GM12878 (cell line): ENCODE measurements around the gene EIF6. TPM values are rescaled to one million over a fixed set of nuclear protein-coding genes. Genes with fewer than 3 reads are reported as not detected.
A peak's percentile ranks its signal among the peaks of the same experiment; 100 is the strongest.

ENCODE experiments used
- ATAC-seq: fragments of 200-7000 bp; cut with Tn5 transposase; 3 replicates; pipeline ENCODE4 v1.9.1; 2020; ENCODE audit warnings: mild to moderate bottlenecking, moderate library complexity
- BruUV-seq: library from RNA; stranded (reverse); fragments of 400-500 nt; replicated peaks from 2 replicates; lab custom pipeline; 2021; lab: Mats Ljungman, UMichigan
- CTCF ChIA-PET: fragments of 300-600 bp; sonication (Branson Sonifier 250); formaldehyde crosslinking; extraction: SDS; loops from one replicate; lab custom pipeline; 2021; ENCODE audit warnings: inconsistent platforms; lab: Yijun Ruan, JAX
- POLR2A ChIA-PET: fragments of 350-600 bp; formaldehyde crosslinking; extraction: SDS; loops from one replicate; lab custom pipeline; 2021; ENCODE audit warnings: inconsistent platforms; lab: Charles Lee
- RAD21 ChIA-PET: fragments of 300-600 bp; sonication (Branson Sonifier 250); formaldehyde crosslinking; loops from one replicate; lab custom pipeline; 2023; ENCODE audit warnings: antibody characterized with exemption; ENCODE audit not compliant: unreplicated experiment; lab: Charles Lee
- SMC1A ChIA-PET: fragments of 300-600 bp; sonication (Branson Sonifier 250); formaldehyde crosslinking; loops from one replicate; lab custom pipeline; 2023; ENCODE audit not compliant: unreplicated experiment, uncharacterized antibody; lab: Charles Lee
- DNase-seq: peaks from one replicate; pipeline ENCODE4 v3.0.0-alpha.2; 2011; ENCODE audit warnings: low read depth, low spot score
- FAIRE-seq: peaks from 3 replicates; lab custom pipeline; 2011; peaks lifted over from hg19 to GRCh38; lab: Jason Lieb, UNC
- H2AFZ ChIP-seq: 2 replicates; pipeline ENCODE4 v1.6.0; 2011; ENCODE audit warnings: low read depth, low read length, control low read depth; ENCODE audit not compliant: control insufficient read depth
- H3K27ac ChIP-seq: 2 replicates; pipeline ENCODE4 v1.5.1; 2011; ENCODE audit warnings: control low read depth; ENCODE audit not compliant: control insufficient read depth, insufficient read depth
- H3K27me3 ChIP-seq, 2 experiments: replicated peaks in 1 of 2; 2 replicates each; pipeline versions ENCODE4 v1.6.0 to v1.6.1; 2011; ENCODE audit warnings: low read length in 1 of 2; ENCODE audit not compliant: control insufficient read depth in 2 of 2, insufficient read depth in 2 of 2
- H3K36me3 ChIP-seq, 2 experiments: 2 replicates each; pipeline ENCODE4 v1.5.1; 2011; ENCODE audit warnings: low read length in 1 of 2; ENCODE audit not compliant: control insufficient read depth in 2 of 2, insufficient read depth in 2 of 2
- H3K4me1 ChIP-seq: 2 replicates; pipeline ENCODE4 v1.6.1; 2011; ENCODE audit warnings: mild to moderate bottlenecking, low read length, moderate library complexity, mixed read lengths; ENCODE audit not compliant: control insufficient read depth, insufficient read depth
- H3K4me2 ChIP-seq: 2 replicates; pipeline ENCODE4 v1.6.0; 2011; ENCODE audit warnings: control low read depth; ENCODE audit not compliant: control insufficient read depth, insufficient read depth
- H3K4me3 ChIP-seq: fragments of 200-600 bp; sonication (generic); 2 replicates; pipeline ENCODE4 v1.5.1; 2016
- H3K79me2 ChIP-seq: 2 replicates; pipeline ENCODE4 v1.6.0; 2011; ENCODE audit warnings: low read length; ENCODE audit not compliant: control insufficient read depth, insufficient read depth
- H3K9ac ChIP-seq: 2 replicates; pipeline ENCODE4 v1.8.0; 2011; ENCODE audit warnings: low read length, control low read depth, mixed read lengths; ENCODE audit not compliant: control insufficient read depth, insufficient read depth
- H3K9me3 ChIP-seq: replicated peaks from 3 replicates; pipeline ENCODE4 v1.5.1; 2011; ENCODE audit warnings: mild to moderate bottlenecking, low read length; ENCODE audit not compliant: control insufficient read depth, insufficient read depth
- H4K20me1 ChIP-seq: 2 replicates; pipeline ENCODE4 v1.6.0; 2011; ENCODE audit not compliant: control insufficient read depth, insufficient read depth
- BMI1 ChIP-seq: fragments of 450-650 bp; IDR thresholded peaks from 2 replicates; pipeline ENCODE4 v1.6.1; 2016; ENCODE audit warnings: mild to moderate bottlenecking, moderate library complexity, borderline replicate concordance
- EED ChIP-seq: sonication (generic); IDR thresholded peaks from 2 replicates; pipeline ENCODE4 v1.6.1; 2016; ENCODE audit warnings: antibody characterized with exemption, low read depth
- EP300 ChIP-seq, 2 experiments: fragments of 150-350 bp in 1 of 2; IDR thresholded peaks; 2 replicates each; pipeline ENCODE4 v1.6.1; 2011 to 2012; ENCODE audit warnings: low read depth in 2 of 2, low read length in 2 of 2, borderline replicate concordance in 1 of 2, improper control_type of control experiment in 1 of 2, inconsistent platforms in 1 of 2; ENCODE audit not compliant: control insufficient read depth in 1 of 2
- HDGF ChIP-seq: fragments of 450-650 bp; IDR thresholded peaks from 2 replicates; pipeline ENCODE4 v1.6.1; 2016; ENCODE audit warnings: antibody characterized with exemption
- MLLT1 ChIP-seq: fragments of 450-650 bp; IDR thresholded peaks from 2 replicates; pipeline ENCODE4 v1.6.1; 2016; ENCODE audit warnings: mild to moderate bottlenecking
- NR2F1 ChIP-seq: fragments of 450-650 bp; conservative IDR thresholded peaks from 2 replicates; pipeline ENCODE4 v1.6.1; 2017; ENCODE audit warnings: mild to moderate bottlenecking
- RFX5 ChIP-seq: IDR thresholded peaks from 2 replicates; pipeline ENCODE4 v1.6.1; 2011; ENCODE audit warnings: low read depth, low read length, improper control_type of control experiment
- SMAD1 ChIP-seq: fragments of 450-650 bp; IDR thresholded peaks from 2 replicates; pipeline ENCODE4 v1.6.1; 2018; ENCODE audit warnings: mild to moderate bottlenecking, low read depth; ENCODE audit not compliant: partially characterized antibody
- SMARCA5 ChIP-seq: fragments of 450-650 bp; IDR thresholded peaks from 2 replicates; pipeline ENCODE4 v1.6.1; 2017; ENCODE audit warnings: mild to moderate bottlenecking
- ZBED1 ChIP-seq: IDR thresholded peaks from 2 replicates; pipeline ENCODE4 v1.6.1; 2016; ENCODE audit warnings: borderline replicate concordance
- ZBTB40 ChIP-seq: fragments of 450-650 bp; IDR thresholded peaks from 2 replicates; pipeline ENCODE4 v1.6.1; 2016; ENCODE audit warnings: mild to moderate bottlenecking, moderate library complexity, borderline replicate concordance
- WGBS: methylation state at CpG from one replicate; pipeline ENCODE4 v1.1.6; 2016; ENCODE audit warnings: low lambda C conversion rate; ENCODE audit not compliant: insufficient replicate concordance, insufficient coverage; ENCODE audit errors: missing lambda C conversion rate; 5-methylcytosine and 5-hydroxymethylcytosine counted together
- in situ Hi-C: fragments of 300-500 bp; cut with MboI; formaldehyde crosslinking; loops from 9 replicates; pipeline ENCODE4 v1.14.3; 2018; ENCODE audit warnings: mixed read lengths
- intact Hi-C: fragments of 100-400 bp; cut with micrococcal nuclease; formaldehyde crosslinking; loops from one replicate; pipeline ENCODE4 v1.14.2; 2022; ENCODE audit not compliant: unreplicated experiment
- polyA plus RNA-seq, 11 experiments: library from polyadenylated mRNA; depleted of rRNA in 4 of 11; unstranded in 6 of 11; stranded (reverse) in 5 of 11; fragments of >200 nt; fragmentation: Nextera tagmentation in 4 of 11; fragmentation: Illumina TruSeq in 1 of 11; extraction: Ambion mirVana in 4 of 11; extraction: Trizol in 1 of 11; gene quantifications; 1 replicate in 1 of 11; 2 replicates in 10 of 11; pipeline versions ENCODE4 v1.2.1 to v1.2.3, GENCODE V29; 2011 to 2016; ENCODE audit warnings: inconsistent platforms in 2 of 11, missing spikeins in 2 of 11, low read depth in 1 of 11
- total RNA-seq, 4 experiments: library from RNA; depleted of rRNA in 3 of 4; stranded (reverse); fragments of >200 nt in 3 of 4; fragmentation: Illumina TruSeq in 1 of 4; extraction: Trizol in 1 of 4; gene quantifications; 2 replicates each; pipeline versions ENCODE4 v1.2.1 to v1.2.3, GENCODE V29; 2013 to 2021
- TF ChIP-seq, protein P1 (sequence below): fragments of 450-650 bp; IDR thresholded peaks from 2 replicates; pipeline ENCODE4 v1.6.1; 2018; ENCODE audit warnings: mild to moderate bottlenecking, low read depth, moderate library complexity; ENCODE audit not compliant: partially characterized antibody

Gene EIF6
- total and polyA plus RNA-seq, 10 of the 15 experiments (the other 5 are each of a cell fraction or from before 2014, with no cell fraction given), result 127 to 607 (median 197) TPM

- TF ChIP-seq EED, result no peak
- no peak for TF ChIP-seq ZBED1
- TF ChIP-seq RFX5, result no peak
- TF ChIP-seq, protein P1, sequence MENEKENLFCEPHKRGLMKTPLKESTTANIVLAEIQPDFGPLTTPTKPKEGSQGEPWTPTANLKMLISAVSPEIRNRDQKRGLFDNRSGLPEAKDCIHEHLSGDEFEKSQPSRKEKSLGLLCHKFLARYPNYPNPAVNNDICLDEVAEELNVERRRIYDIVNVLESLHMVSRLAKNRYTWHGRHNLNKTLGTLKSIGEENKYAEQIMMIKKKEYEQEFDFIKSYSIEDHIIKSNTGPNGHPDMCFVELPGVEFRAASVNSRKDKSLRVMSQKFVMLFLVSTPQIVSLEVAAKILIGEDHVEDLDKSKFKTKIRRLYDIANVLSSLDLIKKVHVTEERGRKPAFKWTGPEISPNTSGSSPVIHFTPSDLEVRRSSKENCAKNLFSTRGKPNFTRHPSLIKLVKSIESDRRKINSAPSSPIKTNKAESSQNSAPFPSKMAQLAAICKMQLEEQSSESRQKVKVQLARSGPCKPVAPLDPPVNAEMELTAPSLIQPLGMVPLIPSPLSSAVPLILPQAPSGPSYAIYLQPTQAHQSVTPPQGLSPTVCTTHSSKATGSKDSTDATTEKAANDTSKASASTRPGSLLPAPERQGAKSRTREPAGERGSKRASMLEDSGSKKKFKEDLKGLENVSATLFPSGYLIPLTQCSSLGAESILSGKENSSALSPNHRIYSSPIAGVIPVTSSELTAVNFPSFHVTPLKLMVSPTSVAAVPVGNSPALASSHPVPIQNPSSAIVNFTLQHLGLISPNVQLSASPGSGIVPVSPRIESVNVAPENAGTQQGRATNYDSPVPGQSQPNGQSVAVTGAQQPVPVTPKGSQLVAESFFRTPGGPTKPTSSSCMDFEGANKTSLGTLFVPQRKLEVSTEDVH, result no peak
- no peak for TF ChIP-seq BMI1
Measured at GRCh38 chr20:35277531-35278395, 6.8 kb downstream of the EIF6 start, which contains the start of gene MMP24OS (continued).

GRCh38 chr20:35277127-35277526, 7.4 kb downstream of the EIF6 start:
- Histone ChIP-seq H4K20me1 (peaks cover 6% of the 10 kb centered on the region; the same call in 1 of the 2 replicates), H3K4me1 (peaks cover 9% of the 10 kb centered on the region), H3K79me2 (peaks cover 14% of the 10 kb centered on the region), H3K27ac (peak overlapping the region; percentile 70), H3K9me3 (no peaks in the 10 kb centered on the region), H3K36me3 (peaks cover 11 to 25% of the 10 kb centered on the region in 2 experiments), H3K27me3 (no peaks in the 10 kb centered on the region), H2AFZ (no peak overlapping the region), H3K9ac (peak overlapping the region; percentile 72), H3K4me2 (peak overlapping the region; percentile 94), H3K4me3 (peak overlapping the region; percentile 93)
- TF ChIP-seq ZBTB40 (peak; percentile 31; the same call in 1 of the 2 replicates), NR2F1 (0 out of 2 replicates have a peak, but pooled peaks have one; percentile 37), SMAD1 (peak; percentile 20), EP300 (IDR thresholded peaks at IDR 0.05; ENCODE audit: borderline replicate concordance in 1 of 2, control insufficient read depth in 1 of 2, low read depth in 2 of 2, low read length in 2 of 2) (no peak), SMARCA5 (no peak), HDGF (peak; percentile 43; the same call in 1 of the 2 replicates), MLLT1 (0 out of 2 replicates have a peak, but pooled peaks have one; percentile 27)
- ATAC-seq (no peak), FAIRE-seq (no peak), DNase-seq (no peak)
- intact Hi-C loops (loop anchor here (5.0 kb wide), 1 partner anchor 450 kb away; the partner anchor contains the start of gene NCOA6), in situ Hi-C loops (no loop called here)
- no TSS peak for BruUV-seq
- POLR2A ChIA-PET, result interaction anchor here (1.0 to 1.4 kb wide), 2 partner anchors 130 to 401 kb away, joined by 4 to 8 read pairs; partner anchors contain the start of genes ACSS2 and EDEM2
- CTCF ChIA-PET, result interaction anchor here (1.0 to 1.6 kb wide), 4 partner anchors 10 to 132 kb away, joined by 3 to 8 read pairs (median 4); no protein-coding TSS in a partner anchor
- SMC1A ChIA-PET, result no interaction called here
- WGBS, result 11% methylated on average over 10 of the region's 10 CpGs
- RAD21 ChIA-PET, result interaction anchor here (0.5 to 1.7 kb wide), 2 partner anchors 181 to 1030 kb away, joined by 3 to 6 read pairs; no protein-coding TSS in a partner anchor
